GM19324 (cell line): Measurements from ENCODE around the gene GPR135.
A peak's percentile ranks its signal among the peaks of the same experiment; 100 is the strongest.

ENCODE experiments used
- ATAC-seq: cut with Tn5 transposase; IDR thresholded peaks from one replicate; pipeline ENCODE4 v1.9.1; 2021; ENCODE audit warnings: mild to moderate bottlenecking, moderate library complexity; ENCODE audit not compliant: unreplicated experiment, low FRiP score

GPR135 gene

GRCh38 chr14:59465316-59466135 lies at the start of gene GPR135:
GPR135 (minus strand) TSS chr14:59465380; CDS start chr14:59465226, 154 bp downstream.
- no peak for ATAC-seq

- ATAC-seq: no peak
These were observed 46.9 kb upstream of the GPR135 start for GRCh38 chr14:59511916-59512575.

GRCh38 chr14:59510966-59511365 lies 45.8 kb upstream of the GPR135 start:
- ATAC-seq: no peak

- no peak for ATAC-seq
These were observed 44.8 kb upstream of the GPR135 start for GRCh38 chr14:59510001-59510400.

- no peak for ATAC-seq
These were observed 43.9 kb upstream of the GPR135 start for GRCh38 chr14:59509101-59509500.

GRCh38 chr14:59507752-59508103 lies 42.5 kb upstream of the GPR135 start:
- peak; percentile 8 for ATAC-seq

GRCh38 chr14:59507063-59507751 lies 42.0 kb upstream of the GPR135 start:
- ATAC-seq: peak; percentile 81

- ATAC-seq: no peak
These were observed 38.1 kb upstream of the GPR135 start for GRCh38 chr14:59503256-59503655.

- ATAC-seq: no peak
These were observed 35.6 kb upstream of the GPR135 start for GRCh38 chr14:59500732-59501131.

- ATAC-seq: no peak
These were observed 27.2 kb upstream of the GPR135 start for GRCh38 chr14:59492384-59492783.

- ATAC-seq: no peak
These were observed 25.6 kb upstream of the GPR135 start for GRCh38 chr14:59490756-59491155.

- peak; percentile 61 for ATAC-seq
These were observed 19.5 kb upstream of the GPR135 start for GRCh38 chr14:59484639-59485175.

- ATAC-seq: peak; percentile 92
These were observed 18.8 kb upstream of the GPR135 start, which contains the start of the genes JKAMP and L3HYPDH for GRCh38 chr14:59483819-59484638. JKAMP (plus strand) TSS chr14:59484517; CDS start chr14:59484590, 73 bp downstream. L3HYPDH (minus strand) TSS chr14:59484408; CDS start chr14:59484316, 92 bp downstream.

GRCh38 chr14:59483363-59483762 lies 18.2 kb upstream of the GPR135 start:
- ATAC-seq: no peak

GRCh38 chr14:59482541-59483331 lies 17.6 kb upstream of the GPR135 start:
- no peak for ATAC-seq

- no peak for ATAC-seq
These were observed 16.8 kb upstream of the GPR135 start for GRCh38 chr14:59481871-59482540.

GRCh38 chr14:59481407-59481806 lies 16.2 kb upstream of the GPR135 start:
- ATAC-seq: no peak

- ATAC-seq: no peak
These were observed 15.0 kb upstream of the GPR135 start for GRCh38 chr14:59480166-59480565.

- no peak for ATAC-seq
These were observed 13.4 kb upstream of the GPR135 start for GRCh38 chr14:59478540-59478939.
